Parathyroid adenoma (tissue), 2 donors: ENCODE results near the gene CDKN2A.

ENCODE experiments used
- H2AFZ ChIP-seq: fragments of 300-600 bp; sonication (generic); one replicate; pipeline ENCODE4 v1.7.0; 2017; ENCODE audit warnings: antibody characterized with exemption, mild to moderate bottlenecking
- H3K27ac ChIP-seq: fragments of 300-600 bp; sonication (generic); one replicate; pipeline ENCODE4 v1.7.0; 2017
- H3K27me3 ChIP-seq: fragments of 300-600 bp; sonication (generic); one replicate; pipeline ENCODE4 v1.7.0; 2017; ENCODE audit warnings: low read length; ENCODE audit not compliant: control insufficient read depth, insufficient read depth
- H3K36me3 ChIP-seq: fragments of 300-600 bp; sonication (generic); one replicate; pipeline ENCODE4 v1.7.0; 2017; ENCODE audit warnings: low read length; ENCODE audit not compliant: control insufficient read depth, insufficient read depth
- H3K4me1 ChIP-seq: fragments of 300-600 bp; sonication (generic); one replicate; pipeline ENCODE4 v1.7.0; 2017; ENCODE audit warnings: control low read depth
- H3K4me2 ChIP-seq: fragments of 300-600 bp; sonication (generic); one replicate; pipeline ENCODE4 v1.7.0; 2017; ENCODE audit warnings: low read length
- H3K4me3 ChIP-seq: fragments of 300-600 bp; sonication (generic); one replicate; pipeline ENCODE4 v1.7.0; 2017; ENCODE audit warnings: low read depth, low read length
- H3K79me2 ChIP-seq: fragments of 300-600 bp; sonication (generic); one replicate; pipeline ENCODE4 v1.7.0; 2017; ENCODE audit warnings: control low read depth
- H3K9ac ChIP-seq: fragments of 300-600 bp; sonication (generic); one replicate; pipeline ENCODE4 v1.7.0; 2017; ENCODE audit warnings: mild to moderate bottlenecking
- H3K9me3 ChIP-seq: fragments of 300-600 bp; sonication (generic); one replicate; pipeline ENCODE4 v1.7.0; 2017; ENCODE audit warnings: low read length; ENCODE audit not compliant: control insufficient read depth
- TF ChIP-seq, protein P1 (sequence below): fragments of 300-600 bp; sonication (generic); IDR thresholded peaks from one replicate; pipeline ENCODE4 v1.7.0; 2017; ENCODE audit warnings: antibody characterized with exemption, mild to moderate bottlenecking
- donor health status: primary hyperparathyroidism.

The CDKN2A gene

DNA sequence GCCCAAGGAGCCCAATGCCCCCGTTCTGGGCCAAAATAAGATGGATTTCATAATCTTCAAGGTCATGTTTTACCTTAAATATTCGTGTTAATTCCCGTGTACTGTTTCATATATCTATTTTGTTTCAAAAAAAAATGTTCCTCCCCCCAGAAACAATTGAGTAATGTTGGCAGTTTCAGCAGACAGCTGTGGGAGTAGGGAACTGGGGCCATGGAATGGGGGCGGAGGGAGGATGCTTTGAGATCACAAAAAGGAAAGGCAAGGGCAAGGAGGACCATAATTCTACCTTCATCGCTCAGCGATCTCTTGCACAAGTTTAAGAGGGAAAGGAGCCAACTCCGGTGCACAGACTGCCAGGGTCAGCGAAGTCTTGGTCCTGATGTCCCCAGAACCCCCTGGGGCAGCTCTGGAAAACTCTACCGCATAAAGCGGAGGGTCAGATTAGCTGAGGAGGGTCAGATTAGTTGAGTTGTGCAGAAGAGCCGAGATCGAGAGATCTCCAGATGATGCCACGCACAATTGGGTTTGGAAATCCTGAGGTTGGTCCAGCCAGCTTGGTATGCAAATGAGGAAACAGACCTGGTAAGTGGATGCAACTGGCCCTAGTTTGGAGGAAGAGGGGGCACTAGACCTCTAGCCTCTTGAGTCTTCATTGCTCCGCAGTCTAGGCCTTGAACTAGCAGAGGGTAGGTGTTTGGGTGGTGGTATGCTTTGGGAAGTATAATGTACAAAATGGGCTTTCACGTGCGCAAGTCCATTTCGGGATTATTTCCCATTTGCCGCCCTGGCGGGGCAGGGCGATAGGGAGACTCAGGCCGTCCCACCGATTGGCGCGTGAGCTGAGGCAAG, 24.0 kb downstream of the CDKN2A start:
- H3K9me3 ChIP-seq: no peaks in the 10 kb centered on the region

DNA sequence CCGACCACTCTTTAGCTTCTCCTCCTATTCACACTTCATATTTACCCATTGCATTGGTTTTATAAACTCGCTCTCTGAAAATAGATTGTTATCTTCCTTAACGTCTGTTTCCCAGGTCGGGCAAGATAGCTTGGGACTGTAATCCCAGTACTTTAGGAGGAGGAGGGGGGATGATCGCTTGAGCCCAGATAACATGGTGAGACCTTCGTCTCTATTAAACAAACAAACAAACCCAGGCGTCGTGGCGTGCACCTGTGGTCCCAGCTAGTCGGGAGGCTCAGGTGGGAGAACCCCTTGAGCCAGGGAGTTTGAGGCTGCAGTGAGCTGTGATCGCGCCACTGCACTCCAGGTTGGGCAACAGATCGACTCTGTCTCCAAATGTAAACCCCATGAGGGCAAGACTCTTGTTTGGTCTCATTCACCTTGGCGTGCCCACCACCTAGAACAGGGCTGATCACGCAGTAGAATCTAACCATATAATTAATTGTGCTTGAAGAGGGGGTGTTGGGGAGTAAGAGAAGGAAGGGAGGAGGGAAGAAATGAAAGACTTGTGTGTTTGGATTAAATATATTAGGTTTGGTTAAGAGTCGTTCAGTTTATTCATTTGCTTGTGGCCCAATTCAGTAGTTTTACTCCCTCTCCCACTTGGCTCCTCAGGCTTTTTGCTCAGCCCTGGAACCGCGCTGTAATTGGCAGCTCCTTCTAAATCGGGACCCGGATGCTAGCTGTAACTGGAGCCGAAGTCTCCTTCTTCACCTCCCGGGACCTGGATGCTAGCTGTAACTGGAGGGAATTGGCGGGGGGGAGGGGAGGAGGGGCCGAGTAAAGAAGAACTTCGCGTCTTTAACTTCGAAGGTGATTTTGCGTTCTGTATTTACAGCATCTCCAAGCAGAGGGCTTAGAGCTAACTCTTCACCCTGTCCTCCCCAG, 24.9 kb downstream of the CDKN2A start:
- Histone ChIP-seq H3K36me3 (no peaks in the 10 kb centered on the region), H3K4me1 (no peaks in the 10 kb centered on the region), H3K9me3 (no peaks in the 10 kb centered on the region), H3K9ac (no peak overlapping the region), H2AFZ (no peak overlapping the region), H3K4me2 (no peak overlapping the region), H3K4me3 (no peak overlapping the region), H3K79me2 (no peaks in the 10 kb centered on the region), H3K27ac (no peak overlapping the region), H3K27me3 (peaks cover 23% of the 10 kb centered on the region)
- TF ChIP-seq, protein P1, sequence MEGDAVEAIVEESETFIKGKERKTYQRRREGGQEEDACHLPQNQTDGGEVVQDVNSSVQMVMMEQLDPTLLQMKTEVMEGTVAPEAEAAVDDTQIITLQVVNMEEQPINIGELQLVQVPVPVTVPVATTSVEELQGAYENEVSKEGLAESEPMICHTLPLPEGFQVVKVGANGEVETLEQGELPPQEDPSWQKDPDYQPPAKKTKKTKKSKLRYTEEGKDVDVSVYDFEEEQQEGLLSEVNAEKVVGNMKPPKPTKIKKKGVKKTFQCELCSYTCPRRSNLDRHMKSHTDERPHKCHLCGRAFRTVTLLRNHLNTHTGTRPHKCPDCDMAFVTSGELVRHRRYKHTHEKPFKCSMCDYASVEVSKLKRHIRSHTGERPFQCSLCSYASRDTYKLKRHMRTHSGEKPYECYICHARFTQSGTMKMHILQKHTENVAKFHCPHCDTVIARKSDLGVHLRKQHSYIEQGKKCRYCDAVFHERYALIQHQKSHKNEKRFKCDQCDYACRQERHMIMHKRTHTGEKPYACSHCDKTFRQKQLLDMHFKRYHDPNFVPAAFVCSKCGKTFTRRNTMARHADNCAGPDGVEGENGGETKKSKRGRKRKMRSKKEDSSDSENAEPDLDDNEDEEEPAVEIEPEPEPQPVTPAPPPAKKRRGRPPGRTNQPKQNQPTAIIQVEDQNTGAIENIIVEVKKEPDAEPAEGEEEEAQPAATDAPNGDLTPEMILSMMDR: no peak

More for the DNA sequence above, 24.0 kb downstream of the CDKN2A start:
- H3K4me3 ChIP-seq: no peak overlapping the region
- no peak overlapping the region for H3K9ac ChIP-seq
- H3K4me2 ChIP-seq: no peak overlapping the region
- no peak overlapping the region for H3K27ac ChIP-seq
- H3K4me1 ChIP-seq: no peaks in the 10 kb centered on the region
- TF ChIP-seq, protein P1: no peak
- H3K79me2 ChIP-seq: no peaks in the 10 kb centered on the region
- H3K27me3 ChIP-seq: peaks cover 26% of the 10 kb centered on the region
- no peak overlapping the region for H2AFZ ChIP-seq
- H3K36me3 ChIP-seq: no peaks in the 10 kb centered on the region

DNA sequence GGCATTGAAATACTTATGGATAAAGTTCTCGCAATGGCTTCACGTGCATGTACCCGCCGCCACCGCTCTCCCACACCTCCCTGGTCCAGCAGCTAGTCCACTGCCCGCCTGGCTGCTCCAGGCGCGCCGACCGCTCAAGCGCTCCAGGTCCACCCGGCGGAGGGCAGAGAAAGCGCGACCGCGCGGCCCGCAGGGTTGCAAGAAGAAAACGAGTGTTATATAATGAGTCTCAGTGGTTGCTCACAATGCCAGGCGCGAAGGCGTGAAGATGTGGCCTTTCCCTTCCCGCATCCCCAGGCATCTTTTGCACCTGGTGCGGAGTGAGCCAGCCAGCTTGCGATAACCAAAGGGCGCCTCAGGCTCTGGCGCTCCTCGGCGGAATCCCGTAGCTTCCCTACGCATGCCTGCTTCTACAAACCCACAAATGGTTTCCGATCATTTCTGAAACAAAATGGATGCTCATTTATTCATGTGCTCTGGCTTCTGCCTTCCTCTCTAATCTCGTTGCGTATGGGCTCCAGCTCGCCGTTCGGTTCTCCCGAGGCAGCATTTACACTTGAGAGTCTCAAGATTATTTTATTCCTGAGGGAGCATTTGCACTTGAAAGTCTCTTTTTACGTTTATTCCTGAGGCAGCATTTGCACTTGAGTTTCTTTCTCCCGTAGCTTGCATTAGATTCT, 25.7 kb downstream of the CDKN2A start:
- TF ChIP-seq, protein P1: no peak
- no peak overlapping the region for H3K27ac ChIP-seq

DNA sequence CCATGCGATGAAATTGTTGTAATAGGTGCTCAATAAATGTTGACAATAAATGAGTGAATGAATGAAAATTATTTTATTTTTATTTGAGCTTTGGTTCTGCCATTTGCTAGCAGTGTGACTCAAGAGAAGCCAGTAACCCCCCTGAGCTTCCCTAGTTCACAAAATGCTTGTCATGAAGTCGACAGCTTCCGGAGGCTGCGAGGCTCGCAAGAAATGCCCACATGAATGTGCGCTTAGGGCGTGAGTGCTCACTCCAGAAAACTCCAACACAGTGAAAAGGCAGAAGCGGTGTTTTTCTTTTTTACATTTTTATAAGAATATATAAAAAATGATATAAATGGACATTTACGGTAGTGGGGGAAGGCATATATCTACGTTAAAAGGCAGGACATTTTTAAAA, 26.5 kb downstream of the CDKN2A start:
- no peak overlapping the region for H3K4me3 ChIP-seq
- H3K4me2 ChIP-seq: no peak overlapping the region
- H3K36me3 ChIP-seq: no peaks in the 10 kb centered on the region
- H2AFZ ChIP-seq: no peak overlapping the region
- TF ChIP-seq, protein P1: no peak
- no peaks in the 10 kb centered on the region for H3K4me1 ChIP-seq
- no peak overlapping the region for H3K27ac ChIP-seq
- no peak overlapping the region for H3K9ac ChIP-seq
- peaks cover 19% of the 10 kb centered on the region for H3K27me3 ChIP-seq
- no peaks in the 10 kb centered on the region for H3K79me2 ChIP-seq
- no peaks in the 10 kb centered on the region for H3K9me3 ChIP-seq

More for the DNA sequence above, 25.7 kb downstream of the CDKN2A start:
- Histone ChIP-seq H3K27me3 (peaks cover 22% of the 10 kb centered on the region), H3K9me3 (no peaks in the 10 kb centered on the region), H3K4me2 (no peak overlapping the region), H3K36me3 (no peaks in the 10 kb centered on the region), H3K9ac (no peak overlapping the region), H3K79me2 (no peaks in the 10 kb centered on the region), H3K4me3 (no peak overlapping the region), H2AFZ (no peak overlapping the region), H3K4me1 (no peaks in the 10 kb centered on the region)
